ENCODE data around the gene PDE4B. TPM values are rescaled to one million over a fixed set of nuclear protein-coding genes. Genes with fewer than 3 reads are reported as not detected.
"Not testable (repeated sequence)": the region's sequence is repeated elsewhere in the genome, so short reads cannot be mapped to it uniquely, and the experiment has no call there.

Gene PDE4B
- total RNA-seq, 1 experiment from 2014 or later = 9.0 TPM

GRCh38 chr1:66420906-66421305, 628.2 kb downstream of the PDE4B start:
- not testable (repeated sequence) for DNase-seq (ENCODE audit: low read depth)

DNA sequence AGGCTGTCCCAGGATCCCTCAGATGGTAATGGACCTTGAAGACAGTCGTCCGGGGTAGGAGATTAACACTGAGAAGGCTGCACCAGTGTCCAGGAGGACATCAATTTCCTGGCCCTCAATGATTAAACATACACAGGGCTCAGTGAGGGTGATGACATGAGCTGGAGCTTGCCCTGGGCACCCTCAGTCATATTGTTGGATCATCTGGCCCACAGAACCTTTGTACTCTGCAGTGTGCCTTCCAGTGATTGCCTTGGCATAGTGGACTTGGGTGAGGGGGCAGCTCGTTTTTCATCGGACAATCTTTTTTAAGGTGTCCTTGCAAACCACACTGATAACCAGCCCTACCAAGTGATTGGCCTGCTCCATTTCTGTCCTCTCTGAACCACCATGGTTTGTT, 630.1 kb downstream of the PDE4B start:
- no peak for DNase-seq (ENCODE audit: low read depth)

Measured in RPMI7951 (cell line).